A673 (cell line): Measurements from ENCODE around the gene NUDT14. TPM values are rescaled to one million over a fixed set of nuclear protein-coding genes. Genes with fewer than 3 reads are reported as not detected.

ENCODE experiments used
- BruUV-seq: library from RNA; stranded (reverse); fragments of 400-500 nt; replicated peaks from 2 replicates; lab custom pipeline; 2021; lab: Mats Ljungman, UMichigan
- CTCF ChIA-PET: fragments of 300-600 bp; sonication (Branson Sonifier 250); formaldehyde crosslinking; loops from one replicate; lab custom pipeline; 2022; ENCODE audit warnings: antibody characterized with exemption; lab: Charles Lee
- POLR2A ChIA-PET: fragments of 300-600 bp; sonication (Branson Sonifier 250); formaldehyde crosslinking; loops from one replicate; lab custom pipeline; 2022; ENCODE audit warnings: antibody characterized with exemption; ENCODE audit not compliant: low non-redundant PET; lab: Charles Lee
- DNase-seq: peaks from one replicate; pipeline ENCODE4 v3.0.0-alpha.2; 2015; ENCODE audit warnings: low spot score
- H3K27ac ChIP-seq: fragments of 200-600 bp; sonication (generic); 2 replicates; pipeline ENCODE4 v1.5.1; 2016; ENCODE audit warnings: mixed run types, low read depth, mild to moderate bottlenecking, mixed read lengths, antibody characterized with exemption, low read length; ENCODE audit not compliant: poor library complexity, severe bottlenecking
- H3K27me3 ChIP-seq: fragments of 200-600 bp; sonication (generic); replicated peaks from 2 replicates; pipeline ENCODE4 v1.6.1; 2017; ENCODE audit warnings: mixed run types, low read depth, mild to moderate bottlenecking, mixed read lengths, antibody characterized with exemption, low read length; ENCODE audit not compliant: insufficient read depth, poor library complexity
- H3K36me3 ChIP-seq: fragments of 200-600 bp; sonication (generic); 2 replicates; pipeline ENCODE4 v1.6.1; 2016; ENCODE audit warnings: mixed run types, mild to moderate bottlenecking, mixed read lengths, antibody characterized with exemption, low read length; ENCODE audit not compliant: insufficient read depth, poor library complexity, severe bottlenecking
- H3K4me1 ChIP-seq: fragments of 200-600 bp; sonication (generic); 2 replicates; pipeline ENCODE4 v1.6.1; 2017; ENCODE audit warnings: mixed run types, mild to moderate bottlenecking, mixed read lengths, antibody characterized with exemption, low read length; ENCODE audit not compliant: insufficient read depth, poor library complexity, severe bottlenecking
- H3K4me3 ChIP-seq: fragments of 200-600 bp; sonication (generic); 2 replicates; pipeline ENCODE4 v1.5.1; 2016; ENCODE audit warnings: low read depth, mixed run types, mild to moderate bottlenecking, mixed read lengths, low read length; ENCODE audit not compliant: poor library complexity, severe bottlenecking
- H3K9me3 ChIP-seq: fragments of 200-600 bp; sonication (generic); 2 replicates; pipeline ENCODE4 v1.6.1; 2016; ENCODE audit warnings: mixed run types, low read depth, mild to moderate bottlenecking, mixed read lengths, antibody characterized with exemption, low read length; ENCODE audit not compliant: poor library complexity, severe bottlenecking
- CTCF ChIP-seq: fragments of 300-800, 200-600 bp; sonication (generic); conservative IDR thresholded peaks from 2 replicates; pipeline ENCODE4 v1.5.1; 2017; ENCODE audit warnings: low read depth, mild to moderate bottlenecking, antibody characterized with exemption, low read length, moderate library complexity, mixed read lengths
- EZH2 ChIP-seq: fragments of 200-600 bp; sonication (generic); IDR thresholded peaks from 2 replicates; pipeline ENCODE4 v1.6.1; 2017; ENCODE audit warnings: borderline replicate concordance, low read depth, mild to moderate bottlenecking, mixed read lengths, antibody characterized with exemption, low read length; ENCODE audit not compliant: poor library complexity, severe bottlenecking
- intact Hi-C: fragments of 100-400 bp; cut with micrococcal nuclease; formaldehyde crosslinking; loops from one replicate; pipeline ENCODE4 v1.10.0; 2022; ENCODE audit not compliant: unreplicated experiment
- total RNA-seq: library from RNA; stranded (reverse); gene quantifications from 2 replicates; pipeline ENCODE4 v1.2.3, GENCODE V29; 2021

NUDT14 gene
- total RNA-seq, 1 experiment from 2014 or later = 30.8 TPM

GRCh38 chr14:105187935-105188524, 6.9 kb upstream of the NUDT14 start:
- Histone ChIP-seq H3K4me1 (peaks cover 3% of the 10 kb centered on the region), H3K27ac (no peak overlapping the region), H3K36me3 (no peaks in the 10 kb centered on the region), H3K9me3 (no peaks in the 10 kb centered on the region), H3K27me3 (no peaks in the 10 kb centered on the region), H3K4me3 (no peak overlapping the region)
- CTCF ChIA-PET = no interaction called here
- BruUV-seq = no TSS peak
- POLR2A ChIA-PET = no interaction called here
- no peak for DNase-seq
- TF ChIP-seq EZH2 (no peak), CTCF (no peak)
- intact Hi-C loops = no loop called here

- H3K36me3 ChIP-seq = no peaks in the 10 kb centered on the region
- H3K27me3 ChIP-seq = no peaks in the 10 kb centered on the region
- TF ChIP-seq EZH2 (no peak), CTCF (no peak)
- no peak overlapping the region for H3K4me3 ChIP-seq
- DNase-seq = no peak
- ChIA-PET POLR2A (no interaction called here), CTCF (no interaction called here)
- BruUV-seq = no TSS peak
- H3K27ac ChIP-seq = no peak overlapping the region
- H3K9me3 ChIP-seq = no peaks in the 10 kb centered on the region
- no peaks in the 10 kb centered on the region for H3K4me1 ChIP-seq
- intact Hi-C loops = no loop called here
Observed at GRCh38 chr14:105187116-105187515, 6.0 kb upstream of the NUDT14 start.

GRCh38 chr14:105185973-105186372, 4.9 kb upstream of the NUDT14 start:
- TF ChIP-seq CTCF = no peak
- BruUV-seq = no TSS peak
- intact Hi-C loops = no loop called here
- DNase-seq = no peak
- CTCF ChIA-PET = no interaction called here
- no peak overlapping the region for H3K4me3 ChIP-seq
- POLR2A ChIA-PET = no interaction called here
- H3K27me3 ChIP-seq = no peaks in the 10 kb centered on the region
- no peak overlapping the region for H3K27ac ChIP-seq
- H3K36me3 ChIP-seq = no peaks in the 10 kb centered on the region
- no peaks in the 10 kb centered on the region for H3K9me3 ChIP-seq
- H3K4me1 ChIP-seq = no peaks in the 10 kb centered on the region
